Measurements from ENCODE around the gene MICAL3.

The MICAL3 gene

GRCh38 chr22:17820879-17821439 lies 203.4 kb downstream of the MICAL3 start:
- no peak overlapping the region for H3K4me2 ChIP-seq (ENCODE audit: low read length)
- peaks cover 3% of the 10 kb centered on the region; the same call in 1 of the 2 replicates for H3K36me3 ChIP-seq (ENCODE audit: insufficient read depth, low read length)

GRCh38 chr22:17818649-17819048 lies 205.7 kb downstream of the MICAL3 start:
- H3K4me2 ChIP-seq (ENCODE audit: low read length): no peak overlapping the region
- H3K9ac ChIP-seq (ENCODE audit: low read length): no peak overlapping the region
- H3K27ac ChIP-seq (ENCODE audit: low read depth, low read length, poor library complexity, severe bottlenecking): no peak overlapping the region
- H3F3A ChIP-seq (ENCODE audit: insufficient read depth, low read length): no peaks in the 10 kb centered on the region
- no peaks in the 10 kb centered on the region for H4K20me1 ChIP-seq (ENCODE audit: insufficient read depth, low read length)
- H3K79me2 ChIP-seq (ENCODE audit: insufficient read depth, low read length): no peaks in the 10 kb centered on the region
- H3K9me3 ChIP-seq (ENCODE audit: low read length): no peaks in the 10 kb centered on the region
- H3K36me3 ChIP-seq (ENCODE audit: insufficient read depth, low read length): peaks cover 3% of the 10 kb centered on the region; the same call in 1 of the 2 replicates
- H2AFZ ChIP-seq (ENCODE audit: low read length): no peak overlapping the region
- H3K4me3 ChIP-seq (ENCODE audit: low read depth, low read length, poor library complexity, severe bottlenecking): no peak overlapping the region
- no peaks in the 10 kb centered on the region for H3K9me2 ChIP-seq (ENCODE audit: low read depth, low read length)
- H3K27me3 ChIP-seq (ENCODE audit: insufficient read depth, low read length): no peaks in the 10 kb centered on the region
- H3K4me1 ChIP-seq (ENCODE audit: insufficient read depth, low read length, severe bottlenecking): no peaks in the 10 kb centered on the region
- no peak for TF ChIP-seq EZH2 (IDR thresholded peaks at IDR 0.05; ENCODE audit: borderline replicate concordance, low read length)
- TF ChIP-seq, protein P1, sequence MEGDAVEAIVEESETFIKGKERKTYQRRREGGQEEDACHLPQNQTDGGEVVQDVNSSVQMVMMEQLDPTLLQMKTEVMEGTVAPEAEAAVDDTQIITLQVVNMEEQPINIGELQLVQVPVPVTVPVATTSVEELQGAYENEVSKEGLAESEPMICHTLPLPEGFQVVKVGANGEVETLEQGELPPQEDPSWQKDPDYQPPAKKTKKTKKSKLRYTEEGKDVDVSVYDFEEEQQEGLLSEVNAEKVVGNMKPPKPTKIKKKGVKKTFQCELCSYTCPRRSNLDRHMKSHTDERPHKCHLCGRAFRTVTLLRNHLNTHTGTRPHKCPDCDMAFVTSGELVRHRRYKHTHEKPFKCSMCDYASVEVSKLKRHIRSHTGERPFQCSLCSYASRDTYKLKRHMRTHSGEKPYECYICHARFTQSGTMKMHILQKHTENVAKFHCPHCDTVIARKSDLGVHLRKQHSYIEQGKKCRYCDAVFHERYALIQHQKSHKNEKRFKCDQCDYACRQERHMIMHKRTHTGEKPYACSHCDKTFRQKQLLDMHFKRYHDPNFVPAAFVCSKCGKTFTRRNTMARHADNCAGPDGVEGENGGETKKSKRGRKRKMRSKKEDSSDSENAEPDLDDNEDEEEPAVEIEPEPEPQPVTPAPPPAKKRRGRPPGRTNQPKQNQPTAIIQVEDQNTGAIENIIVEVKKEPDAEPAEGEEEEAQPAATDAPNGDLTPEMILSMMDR (IDR thresholded peaks at IDR 0.05; ENCODE audit: low read length): no peak

More at GRCh38 chr22:17820879-17821439, 203.4 kb downstream of the MICAL3 start:
- TF ChIP-seq, protein P1 (IDR thresholded peaks at IDR 0.05; ENCODE audit: low read length): no peak
- TF ChIP-seq EZH2 (IDR thresholded peaks at IDR 0.05; ENCODE audit: borderline replicate concordance, low read length): no peak
- no peak overlapping the region for H3K9ac ChIP-seq (ENCODE audit: low read length)
- H3K4me1 ChIP-seq (ENCODE audit: insufficient read depth, low read length, severe bottlenecking): no peaks in the 10 kb centered on the region
- H3K4me3 ChIP-seq (ENCODE audit: low read depth, low read length, poor library complexity, severe bottlenecking): no peak overlapping the region
- no peaks in the 10 kb centered on the region for H3K9me2 ChIP-seq (ENCODE audit: low read depth, low read length)
- no peaks in the 10 kb centered on the region for H4K20me1 ChIP-seq (ENCODE audit: insufficient read depth, low read length)
- H3F3A ChIP-seq (ENCODE audit: insufficient read depth, low read length): no peaks in the 10 kb centered on the region
- H3K79me2 ChIP-seq (ENCODE audit: insufficient read depth, low read length): no peaks in the 10 kb centered on the region
- H3K27me3 ChIP-seq (ENCODE audit: insufficient read depth, low read length): no peaks in the 10 kb centered on the region
- no peak overlapping the region for H2AFZ ChIP-seq (ENCODE audit: low read length)
- no peak overlapping the region for H3K27ac ChIP-seq (ENCODE audit: low read depth, low read length, poor library complexity, severe bottlenecking)
- no peaks in the 10 kb centered on the region for H3K9me3 ChIP-seq (ENCODE audit: low read length)

DNA sequence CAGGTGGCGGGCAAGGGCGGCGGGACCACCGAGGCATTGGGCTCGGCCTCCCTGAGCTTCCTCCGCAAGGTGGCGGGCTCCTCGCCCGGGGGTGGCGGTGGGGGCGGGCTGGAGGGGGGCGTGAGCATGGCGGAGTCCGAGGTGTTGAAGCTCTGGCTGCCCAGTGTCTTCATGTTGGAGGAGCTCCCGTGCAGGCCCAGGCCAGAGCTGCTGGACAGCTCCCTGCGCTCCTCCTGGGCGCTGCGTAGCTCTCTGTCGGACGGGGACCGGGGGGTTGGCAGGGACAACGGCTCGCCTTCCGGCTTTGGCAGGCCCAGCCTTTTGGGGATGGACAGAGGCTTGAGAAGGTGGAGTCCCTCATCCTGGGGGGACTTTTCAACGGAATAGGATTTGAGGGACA lies 206.2 kb downstream of the MICAL3 start:
- H3K36me3 ChIP-seq (ENCODE audit: insufficient read depth, low read length): peaks cover 3% of the 10 kb centered on the region; the same call in 1 of the 2 replicates
- no peak for TF ChIP-seq EZH2 (IDR thresholded peaks at IDR 0.05; ENCODE audit: borderline replicate concordance, low read length)
- TF ChIP-seq, protein P1 (IDR thresholded peaks at IDR 0.05; ENCODE audit: low read length): no peak

More for the DNA sequence above, 206.2 kb downstream of the MICAL3 start:
- Histone ChIP-seq H2AFZ (ENCODE audit: low read length) (no peak overlapping the region), H3K27ac (ENCODE audit: low read depth, low read length, poor library complexity, severe bottlenecking) (no peak overlapping the region), H3K9ac (ENCODE audit: low read length) (no peak overlapping the region), H3K27me3 (ENCODE audit: insufficient read depth, low read length) (no peaks in the 10 kb centered on the region), H3F3A (ENCODE audit: insufficient read depth, low read length) (no peaks in the 10 kb centered on the region), H3K9me3 (ENCODE audit: low read length) (no peaks in the 10 kb centered on the region), H3K4me3 (ENCODE audit: low read depth, low read length, poor library complexity, severe bottlenecking) (no peak overlapping the region), H4K20me1 (ENCODE audit: insufficient read depth, low read length) (no peaks in the 10 kb centered on the region), H3K79me2 (ENCODE audit: insufficient read depth, low read length) (no peaks in the 10 kb centered on the region), H3K9me2 (ENCODE audit: low read depth, low read length) (no peaks in the 10 kb centered on the region), H3K4me1 (ENCODE audit: insufficient read depth, low read length, severe bottlenecking) (peaks cover under 1% of the 10 kb centered on the region), H3K4me2 (ENCODE audit: low read length) (no peak overlapping the region)
